HG02642 (cell line): Measurements from ENCODE around the gene CDCA8.
"Not testable (repeated sequence)": the region's sequence is repeated elsewhere in the genome, so short reads cannot be mapped to it uniquely, and the experiment has no call there.

Experiments used
- ATAC-seq: cut with Tn5 transposase; IDR thresholded peaks from one replicate; pipeline ENCODE4 v1.9.1; 2021; ENCODE audit warnings: mild to moderate bottlenecking; ENCODE audit not compliant: unreplicated experiment, poor library complexity

CDCA8 gene

GRCh38 chr1:37672136-37672870, 20.0 kb upstream of the CDCA8 start:
- ATAC-seq: no peak

GRCh38 chr1:37673920-37674319, 18.4 kb upstream of the CDCA8 start:
- no peak for ATAC-seq

GRCh38 chr1:37676281-37677142, 15.8 kb upstream of the CDCA8 start:
- ATAC-seq: peak; percentile 52

GRCh38 chr1:37677143-37677439, 15.2 kb upstream of the CDCA8 start:
- ATAC-seq: no peak

GRCh38 chr1:37677808-37678207, 14.5 kb upstream of the CDCA8 start:
- ATAC-seq: no peak

- no peak for ATAC-seq
Measured at GRCh38 chr1:37680933-37681332, 11.4 kb upstream of the CDCA8 start.

- ATAC-seq: no peak
Measured at GRCh38 chr1:37682334-37682987, 9.9 kb upstream of the CDCA8 start.

- ATAC-seq: not testable (repeated sequence)
Measured at GRCh38 chr1:37684182-37684581, 8.1 kb upstream of the CDCA8 start.

GRCh38 chr1:37685722-37686121, 6.6 kb upstream of the CDCA8 start:
- no peak for ATAC-seq

GRCh38 chr1:37687764-37688163, 4.6 kb upstream of the CDCA8 start:
- not testable (repeated sequence) for ATAC-seq

GRCh38 chr1:37688926-37689325, 3.4 kb upstream of the CDCA8 start:
- ATAC-seq: no peak

- peak; percentile 7 for ATAC-seq
Measured at GRCh38 chr1:37691497-37692077, 729 bp upstream of the CDCA8 start.

- no peak for ATAC-seq
Measured at GRCh38 chr1:37692834-37693175, 489 bp downstream of the CDCA8 start.

GRCh38 chr1:37697090-37697489, 4.8 kb downstream of the CDCA8 start:
- no peak for ATAC-seq

- no peak for ATAC-seq
Measured at GRCh38 chr1:37697737-37698136, 5.4 kb downstream of the CDCA8 start.

GRCh38 chr1:37699147-37699546, 6.8 kb downstream of the CDCA8 start:
- no peak for ATAC-seq

- no peak for ATAC-seq
Measured at GRCh38 chr1:37701051-37701450, 8.7 kb downstream of the CDCA8 start.

GRCh38 chr1:37703061-37703460, 10.7 kb downstream of the CDCA8 start:
- ATAC-seq: no peak

- no peak for ATAC-seq
Measured at GRCh38 chr1:37704966-37705365, 12.7 kb downstream of the CDCA8 start.

GRCh38 chr1:37705399-37705798, 13.1 kb downstream of the CDCA8 start:
- ATAC-seq: no peak

- no peak for ATAC-seq
Measured at GRCh38 chr1:37708471-37708870, 16.2 kb downstream of the CDCA8 start.
